ENCODE data around the gene CSF1. TPM values are rescaled to one million over a fixed set of nuclear protein-coding genes. Genes with fewer than 3 reads are reported as not detected.

Gene CSF1
- total and polyA plus RNA-seq, 9 donors: 6.3 to 14.1 (median 9.5) TPM

- H3K9me3 ChIP-seq (replicated peaks; ENCODE audit: control insufficient read depth, low read depth, low read length): no peaks in the 10 kb centered on the region
- H3K4me3 ChIP-seq (ENCODE audit: low read length): no peak overlapping the region
- DNase-seq: peak; percentile 58
- H3K4me1 ChIP-seq (ENCODE audit: control insufficient read depth, insufficient read depth, low read length): peaks cover 20% of the 10 kb centered on the region
- 79% methylated on average over 4 of the region's 8 CpGs for WGBS (ENCODE audit: insufficient coverage)
- H3K27me3 ChIP-seq (ENCODE audit: control insufficient read depth, insufficient read depth, low read length): peaks cover 2% of the 10 kb centered on the region
- H3K36me3 ChIP-seq (ENCODE audit: control insufficient read depth, insufficient read depth, low read length): no peaks in the 10 kb centered on the region
- H3K27ac ChIP-seq (ENCODE audit: low read length): peak overlapping the region; percentile 7
Observed at GRCh38 chr1:109977225-109977624, 66.6 kb downstream of the CSF1 start.

- H3K9me3 ChIP-seq (replicated peaks; ENCODE audit: control insufficient read depth, low read depth, low read length): no peaks in the 10 kb centered on the region
- no peaks in the 10 kb centered on the region for H3K36me3 ChIP-seq (ENCODE audit: control insufficient read depth, insufficient read depth, low read length)
- WGBS (ENCODE audit: insufficient coverage): 71% methylated on average over 5 of the region's 12 CpGs
- H3K4me3 ChIP-seq (ENCODE audit: low read length): no peak overlapping the region
- H3K27ac ChIP-seq (ENCODE audit: low read length): peak overlapping the region; percentile 7
- H3K4me1 ChIP-seq (ENCODE audit: control insufficient read depth, insufficient read depth, low read length): peaks cover 20% of the 10 kb centered on the region
- DNase-seq: peak; percentile 56
- H3K27me3 ChIP-seq (ENCODE audit: control insufficient read depth, insufficient read depth, low read length): peaks cover 6% of the 10 kb centered on the region
Observed at GRCh38 chr1:109977657-109978378, 67.2 kb downstream of the CSF1 start.

- DNase-seq: no peak
- H3K9me3 ChIP-seq (replicated peaks; ENCODE audit: control insufficient read depth, low read depth, low read length): no peaks in the 10 kb centered on the region
- no peaks in the 10 kb centered on the region for H3K36me3 ChIP-seq (ENCODE audit: control insufficient read depth, insufficient read depth, low read length)
- peaks cover 26% of the 10 kb centered on the region for H3K4me1 ChIP-seq (ENCODE audit: control insufficient read depth, insufficient read depth, low read length)
- no peak overlapping the region for H3K4me3 ChIP-seq (ENCODE audit: low read length)
- 65% methylated on average over 4 of the region's 9 CpGs for WGBS (ENCODE audit: insufficient coverage)
- H3K27ac ChIP-seq (ENCODE audit: low read length): no peak overlapping the region
- peaks cover 8% of the 10 kb centered on the region for H3K27me3 ChIP-seq (ENCODE audit: control insufficient read depth, insufficient read depth, low read length)
Observed at GRCh38 chr1:109978761-109979488, 68.3 kb downstream of the CSF1 start.

GRCh38 chr1:109979489-109980091 is 68.9 kb downstream of the CSF1 start:
- Histone ChIP-seq H3K27me3 (ENCODE audit: control insufficient read depth, insufficient read depth, low read length) (peaks cover 9% of the 10 kb centered on the region), H3K4me3 (ENCODE audit: low read length) (no peak overlapping the region), H3K9me3 (replicated peaks; ENCODE audit: control insufficient read depth, low read depth, low read length) (no peaks in the 10 kb centered on the region), H3K36me3 (ENCODE audit: control insufficient read depth, insufficient read depth, low read length) (no peaks in the 10 kb centered on the region), H3K27ac (ENCODE audit: low read length) (no peak overlapping the region), H3K4me1 (ENCODE audit: control insufficient read depth, insufficient read depth, low read length) (peaks cover 30% of the 10 kb centered on the region)
- no peak for DNase-seq
- WGBS (ENCODE audit: insufficient coverage): 62% methylated on average over 3 of the region's 5 CpGs

Other genes starting within 250 kb of the CSF1 start
- 51.4 TPM for gene GSTM2, start 242.8 kb upstream of the CSF1 start, total RNA-seq
- 100 to 1,000 TPM; 124 to 186 (median 146) TPM for gene GSTM2, start 242.8 kb upstream of the CSF1 start, polyA plus RNA-seq (ENCODE audit: insufficient read depth in 1 of 8, insufficient read length in 8 of 8, low replicate concordance in 1 of 8)
- 15.3 TPM for gene GSTM1, start 223.0 kb upstream of the CSF1 start, total RNA-seq
- 10 to 100 TPM in 4 of 8 donors, 1 to 10 TPM in 2, under 1 TPM in 2; 0.50 to 70.2 (median 28.4) TPM for gene GSTM1, start 223.0 kb upstream of the CSF1 start, polyA plus RNA-seq (ENCODE audit: insufficient read depth in 1 of 8, insufficient read length in 8 of 8, low replicate concordance in 1 of 8)
- 19.4 TPM for gene GSTM5, start 198.6 kb upstream of the CSF1 start, total RNA-seq
- gene GSTM5, start 198.6 kb upstream of the CSF1 start, polyA plus RNA-seq (ENCODE audit: insufficient read depth in 1 of 8, insufficient read length in 8 of 8, low replicate concordance in 1 of 8): 10 to 100 TPM; 10.2 to 48.0 (median 17.8) TPM
- gene GSTM3, start 169.8 kb upstream of the CSF1 start, total RNA-seq: 51.3 TPM
- 10 to 100 TPM; 29.2 to 62.0 (median 48.9) TPM for gene GSTM3, start 169.8 kb upstream of the CSF1 start, polyA plus RNA-seq (ENCODE audit: insufficient read depth in 1 of 8, insufficient read length in 8 of 8, low replicate concordance in 1 of 8)
- gene EPS8L3, start 146.9 kb upstream of the CSF1 start, total RNA-seq: not detected
- 1 to 10 TPM in 2 of 8 donors, under 1 TPM in 1, not detected in 5; 0.12 to 7.4 (median 2.4) TPM for gene EPS8L3, start 146.9 kb upstream of the CSF1 start, polyA plus RNA-seq (ENCODE audit: insufficient read depth in 1 of 8, insufficient read length in 8 of 8, low replicate concordance in 1 of 8)
- gene AHCYL1, start 73.9 kb downstream of the CSF1 start, total RNA-seq: 20.6 TPM
- 10 to 100 TPM; 34.8 to 50.9 (median 40.8) TPM for gene AHCYL1, start 73.9 kb downstream of the CSF1 start, polyA plus RNA-seq (ENCODE audit: insufficient read depth in 1 of 8, insufficient read length in 8 of 8, low replicate concordance in 1 of 8)
- gene STRIP1, start 123.8 kb downstream of the CSF1 start, total RNA-seq: 33.6 TPM
- 10 to 100 TPM; 26.5 to 33.4 (median 29.3) TPM for gene STRIP1, start 123.8 kb downstream of the CSF1 start, polyA plus RNA-seq (ENCODE audit: insufficient read depth in 1 of 8, insufficient read length in 8 of 8, low replicate concordance in 1 of 8)
- gene ALX3, start 159.8 kb downstream of the CSF1 start, total RNA-seq: not detected
- not detected for gene ALX3, start 159.8 kb downstream of the CSF1 start, polyA plus RNA-seq (ENCODE audit: insufficient read depth in 1 of 8, insufficient read length in 8 of 8, low replicate concordance in 1 of 8)
- gene UBL4B, start 201.6 kb downstream of the CSF1 start, total RNA-seq: not detected
- not detected for gene UBL4B, start 201.6 kb downstream of the CSF1 start, polyA plus RNA-seq (ENCODE audit: insufficient read depth in 1 of 8, insufficient read length in 8 of 8, low replicate concordance in 1 of 8)
- 0.04 TPM for gene SLC6A17, start 239.6 kb downstream of the CSF1 start, total RNA-seq
- gene SLC6A17, start 239.6 kb downstream of the CSF1 start, polyA plus RNA-seq (ENCODE audit: insufficient read depth in 1 of 8, insufficient read length in 8 of 8, low replicate concordance in 1 of 8): under 1 TPM; 0.12 to 0.79 (median 0.30) TPM